HG03521 (cell line): ENCODE measurements around the gene IL12A.

Source experiments
- ATAC-seq: cut with Tn5 transposase; IDR thresholded peaks from one replicate; pipeline ENCODE4 v1.9.1; 2021; ENCODE audit warnings: mild to moderate bottlenecking, moderate library complexity; ENCODE audit not compliant: unreplicated experiment

IL12A gene

GRCh38 chr3:159989973-159990846, 1.6 kb downstream of the IL12A start:
- ATAC-seq, result no peak

DNA sequence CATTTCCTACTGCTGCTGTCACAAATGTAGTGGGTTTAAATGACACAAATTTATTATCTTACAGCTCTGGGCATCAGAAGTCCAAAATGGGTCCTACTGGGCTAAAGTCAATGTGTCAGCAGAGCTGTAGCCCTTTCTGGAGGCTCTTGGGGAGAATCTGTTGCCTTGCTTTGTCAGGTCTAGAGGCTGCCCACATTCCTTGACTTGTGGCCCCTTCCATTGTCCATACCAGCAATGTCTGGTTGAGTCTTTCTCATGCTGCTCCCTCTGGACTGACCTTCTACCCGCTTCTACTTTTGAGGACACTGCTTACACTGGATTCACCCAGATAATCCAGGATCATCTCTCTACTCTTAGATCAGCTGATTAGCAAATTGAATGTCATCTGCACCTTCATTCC, 3.0 kb downstream of the IL12A start:
- ATAC-seq, result no peak

- no peak for ATAC-seq
These were observed 4.0 kb downstream of the IL12A start for GRCh38 chr3:159992589-159992988.

- no peak for ATAC-seq
These were observed 5.5 kb downstream of the IL12A start for GRCh38 chr3:159994182-159994581.

GRCh38 chr3:159995091-159995490, 6.5 kb downstream of the IL12A start:
- ATAC-seq, result no peak

GRCh38 chr3:159996018-159996417, 7.4 kb downstream of the IL12A start:
- ATAC-seq, result no peak

DNA sequence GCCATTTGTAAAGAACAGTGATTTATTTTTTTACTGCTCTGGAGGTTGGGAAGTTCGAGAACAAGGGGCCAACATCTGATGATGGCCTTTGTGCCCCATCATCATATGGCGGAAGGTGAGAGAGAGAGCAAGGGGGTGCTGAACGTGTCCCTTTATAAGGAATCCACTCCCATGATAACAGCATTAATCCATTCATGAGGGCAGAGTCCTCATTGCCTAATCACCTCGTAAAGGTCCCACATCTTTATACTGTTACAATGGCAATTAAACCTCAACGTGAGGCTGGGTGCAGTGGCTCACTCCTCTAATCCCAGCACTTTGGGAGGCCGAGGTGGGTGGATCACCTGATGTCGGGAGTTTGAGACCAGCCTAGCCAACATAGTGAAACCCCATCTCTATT, 8.3 kb downstream of the IL12A start:
- no peak for ATAC-seq

DNA sequence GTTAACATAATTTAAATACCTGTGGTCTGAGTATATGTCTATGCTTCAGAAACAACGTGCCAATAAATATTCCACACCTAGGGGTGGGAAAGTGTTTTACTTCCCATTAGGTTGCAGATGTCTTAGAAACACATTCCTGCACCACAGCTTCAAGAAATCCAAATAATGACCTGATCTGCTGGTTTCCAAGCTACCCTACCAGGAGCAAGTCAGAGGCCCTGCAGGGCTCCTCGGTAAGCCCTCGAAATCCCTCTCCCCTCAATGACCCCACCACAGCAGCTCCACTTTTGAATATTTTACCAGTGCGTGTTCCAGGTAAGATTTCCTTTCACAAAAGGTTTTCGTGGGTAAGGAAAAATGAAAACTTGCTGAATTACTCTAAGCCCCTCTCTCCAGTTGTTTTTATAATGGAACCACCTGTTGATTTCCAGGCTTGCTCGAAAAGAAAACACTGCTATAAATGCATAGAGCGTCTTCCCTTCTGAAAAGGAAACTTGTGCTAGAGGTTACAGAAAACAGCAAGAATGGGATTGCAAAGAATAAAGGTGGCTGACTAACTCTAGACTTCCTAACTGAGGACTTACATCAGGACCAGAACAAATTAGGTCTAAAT, 12.6 kb downstream of the IL12A start:
- ATAC-seq, result no peak

- ATAC-seq, result no peak
These were observed 13.4 kb downstream of the IL12A start for GRCh38 chr3:160001850-160002623.

DNA sequence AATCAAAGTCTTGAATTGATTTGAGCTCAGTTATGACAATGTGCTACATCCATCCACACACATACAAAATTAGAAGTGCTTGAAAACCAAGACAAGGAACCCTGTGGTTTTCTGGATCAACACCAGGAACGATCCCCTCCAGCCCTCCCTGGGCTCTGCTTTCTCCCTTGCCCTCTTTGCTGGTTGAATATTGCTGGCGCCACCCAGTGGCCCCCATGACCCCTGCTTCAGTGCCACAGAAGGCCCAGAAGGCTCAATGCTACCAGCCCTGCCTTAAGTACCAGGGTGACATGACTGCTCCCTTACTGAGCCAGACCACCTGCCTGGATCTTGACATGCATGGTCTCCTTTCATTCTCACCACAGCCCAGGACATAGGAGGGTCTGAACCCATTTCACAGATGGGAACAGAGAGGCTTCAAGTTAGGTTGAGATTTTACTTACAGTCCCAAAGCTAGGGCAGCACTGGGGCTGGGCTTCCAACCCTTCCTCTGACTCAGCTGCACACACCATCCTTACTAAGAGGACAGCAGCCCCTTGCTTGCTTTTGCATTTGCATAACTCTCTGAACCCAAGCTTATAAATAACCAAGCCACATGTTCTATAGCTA, 15.0 kb downstream of the IL12A start:
- peak; percentile 90 for ATAC-seq

DNA sequence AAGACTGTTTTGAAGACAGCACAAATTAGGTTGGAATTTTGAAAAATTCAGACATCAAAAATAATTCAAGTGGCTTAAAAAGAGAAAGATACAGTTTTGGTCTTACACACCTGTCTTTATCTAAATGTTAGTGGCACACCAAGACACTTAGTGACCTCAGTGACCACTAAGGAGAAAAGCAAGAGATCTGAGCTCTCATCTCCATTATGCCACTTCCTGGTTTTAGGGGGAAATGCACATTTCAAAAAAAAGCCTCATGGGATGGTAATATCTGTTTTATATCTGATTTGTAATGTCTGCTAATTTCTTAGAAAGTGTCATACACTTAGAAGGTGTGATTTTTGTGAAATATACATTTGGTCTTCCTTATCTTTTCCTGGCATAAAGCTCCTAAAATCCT, 16.4 kb downstream of the IL12A start:
- ATAC-seq, result no peak

DNA sequence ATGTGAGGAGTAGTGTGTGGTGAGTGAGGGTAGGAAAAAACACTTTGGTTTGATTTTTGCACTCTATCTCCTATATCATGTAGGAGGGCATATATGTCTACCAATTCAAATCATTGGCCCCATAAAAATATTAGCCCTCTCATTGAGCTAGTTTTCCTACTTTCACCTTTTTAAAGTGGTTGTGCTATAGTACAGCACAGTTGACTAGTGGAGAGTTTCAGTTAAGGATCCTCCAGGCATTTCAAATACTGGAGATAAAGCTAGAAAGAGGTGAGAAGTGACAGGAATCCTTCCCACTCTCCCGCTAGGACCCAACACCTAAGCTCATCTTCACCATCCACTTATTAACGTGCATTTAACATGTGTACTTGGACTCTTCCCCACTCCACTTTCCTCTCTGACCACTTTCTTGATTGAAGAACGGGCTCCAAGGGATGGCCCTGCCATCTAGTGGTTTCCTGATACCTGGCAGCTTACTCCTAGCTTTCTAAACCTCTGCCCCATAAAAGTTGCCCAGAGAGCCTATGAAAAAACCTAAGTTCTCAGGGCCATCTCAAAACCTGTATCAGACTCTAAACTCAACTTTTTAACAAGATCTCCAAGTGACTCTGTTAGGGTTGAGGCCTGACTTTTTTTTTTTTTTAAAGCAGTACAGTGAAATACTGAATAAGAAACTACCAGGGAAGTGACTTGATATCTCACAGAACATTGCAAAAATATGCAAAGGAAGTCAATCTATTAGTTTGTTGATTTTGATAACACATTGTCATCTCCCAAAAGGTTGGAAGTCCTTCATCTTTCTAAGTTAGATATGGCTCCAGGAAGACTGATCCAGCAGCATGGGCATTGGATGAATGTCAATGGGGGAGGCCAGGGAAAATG, 17.9 kb downstream of the IL12A start:
- ATAC-seq, result no peak

DNA sequence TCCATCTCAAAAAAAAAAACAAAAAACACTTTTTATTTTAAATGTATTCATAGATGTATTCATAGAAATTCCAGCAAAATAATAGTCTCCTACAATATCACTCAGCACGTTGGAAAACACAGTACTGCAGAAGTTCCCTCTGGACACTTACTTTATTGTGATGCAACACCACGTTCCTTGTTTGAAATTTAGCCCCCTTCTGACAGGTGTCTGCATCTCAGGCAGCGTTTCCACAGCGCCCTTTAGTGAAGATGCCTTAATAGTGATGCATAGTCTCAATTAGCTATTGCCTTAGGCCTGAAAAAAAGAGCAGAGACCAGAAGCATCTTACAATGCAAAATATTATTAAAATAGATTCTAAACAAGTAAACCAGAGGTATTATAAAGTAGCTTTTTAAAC, 20.3 kb downstream of the IL12A start:
- ATAC-seq, result no peak

DNA sequence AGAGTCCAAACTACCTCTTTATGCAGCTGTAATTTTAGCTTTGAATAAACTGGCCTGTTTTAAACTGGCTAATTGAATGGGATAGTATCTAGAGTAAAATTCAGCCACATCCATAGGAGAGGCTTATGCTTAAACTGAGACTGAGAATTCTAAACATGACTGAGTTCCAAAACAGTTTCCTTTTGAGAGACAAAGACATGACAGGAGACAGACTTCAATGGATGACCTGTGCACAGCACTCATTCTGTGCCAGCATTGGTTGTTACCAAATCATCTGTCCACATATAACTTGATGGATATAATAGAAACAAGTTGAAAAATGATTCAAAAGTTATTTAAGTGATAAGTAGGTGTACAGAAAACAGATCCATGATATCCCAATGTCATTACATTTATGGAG, 20.9 kb downstream of the IL12A start:
- no peak for ATAC-seq

GRCh38 chr3:160010578-160010977, 21.9 kb downstream of the IL12A start:
- peak; percentile 69 for ATAC-seq

DNA sequence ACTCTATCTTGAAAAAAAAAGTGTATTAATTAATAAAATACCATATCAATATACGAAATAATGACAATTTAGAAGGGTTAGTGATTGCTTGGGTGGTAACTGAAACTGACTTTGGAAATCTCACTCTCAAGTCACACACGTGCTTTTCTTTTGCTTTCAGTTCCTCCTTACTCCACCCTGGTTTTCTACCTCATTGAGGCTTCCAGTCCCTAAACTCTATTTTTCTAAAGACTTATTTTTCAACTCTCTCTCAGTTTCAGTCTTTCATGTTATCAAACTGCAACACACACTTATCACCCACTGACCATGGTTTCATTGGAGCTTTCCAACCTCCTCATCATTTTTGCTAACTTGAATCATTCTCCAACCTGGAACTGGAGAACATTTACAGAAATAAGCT, 23.5 kb downstream of the IL12A start:
- ATAC-seq, result peak; percentile 77

DNA sequence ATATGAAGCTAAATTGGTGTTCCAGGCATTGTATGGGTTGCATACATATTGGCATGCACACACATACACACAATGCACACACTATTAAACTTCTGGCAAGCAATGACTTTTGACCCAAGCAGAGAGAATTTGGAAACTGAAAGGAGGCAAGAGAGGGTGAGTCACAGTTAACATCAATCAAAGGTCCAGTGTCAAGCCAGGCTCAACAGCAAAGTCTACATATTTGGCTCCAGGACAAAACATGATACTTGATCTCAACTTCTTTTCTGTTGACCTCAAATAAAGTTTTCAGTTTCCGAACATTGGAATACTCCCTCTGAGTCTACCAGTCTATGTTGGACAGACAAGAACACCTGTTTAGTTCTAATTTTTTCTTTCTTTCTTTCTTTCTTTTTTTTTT, 28.3 kb downstream of the IL12A start:
- ATAC-seq, result no peak

GRCh38 chr3:160018959-160019358, 30.3 kb downstream of the IL12A start:
- no peak for ATAC-seq

GRCh38 chr3:160020057-160020711, 31.5 kb downstream of the IL12A start:
- no peak for ATAC-seq

DNA sequence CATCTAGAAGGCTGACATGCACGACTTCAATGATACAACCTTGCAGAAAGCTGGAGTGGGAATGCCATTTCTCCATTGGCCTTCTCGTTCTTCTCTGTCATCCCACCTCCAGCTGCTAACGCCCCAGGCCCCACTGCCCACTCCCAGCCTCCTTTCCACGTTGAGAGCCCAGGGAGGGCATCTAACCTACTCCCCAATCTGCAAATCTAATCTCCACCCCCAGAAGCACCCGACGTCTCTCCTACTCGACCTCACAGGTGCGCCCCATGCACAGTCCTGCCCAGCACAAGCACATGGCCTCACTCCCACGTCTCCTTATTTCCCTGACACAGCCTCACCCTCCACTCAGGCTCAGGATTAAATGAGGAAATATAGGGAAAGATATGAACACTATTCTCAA, 33.4 kb downstream of the IL12A start:
- ATAC-seq, result no peak
